Stimulated activated CD4-positive, alpha-beta T cell treated with anti-CD3 and anti-CD28 coated beads, Interleukin-12 subunit alpha, Interleukin-12 subunit beta, amount 100 ng/mL, for 48 hours (primary cell): ENCODE measurements around the gene SLC25A24.
A peak's percentile ranks its signal among the peaks of the same experiment; 100 is the strongest.
"Not testable (repeated sequence)": the region's sequence is repeated elsewhere in the genome, so short reads cannot be mapped to it uniquely, and the experiment has no call there.

Experiments used
- DNase-seq, 3 donors: peaks; one replicate each; pipeline ENCODE4 v3.0.0-alpha.2; 2020; ENCODE audit warnings: low read depth in 2 of 3, low spot score in 1 of 3

The SLC25A24 gene

GRCh38 chr1:108199781-108200686 lies at the start of gene SLC25A24:
Gene SLC25A24, minus strand, starts transcription at chr1:108200343. Its CDS starts 205 bp downstream, at chr1:108200138.
- DNase-seq: peak; percentile 34 to 72 (median 46)

DNA sequence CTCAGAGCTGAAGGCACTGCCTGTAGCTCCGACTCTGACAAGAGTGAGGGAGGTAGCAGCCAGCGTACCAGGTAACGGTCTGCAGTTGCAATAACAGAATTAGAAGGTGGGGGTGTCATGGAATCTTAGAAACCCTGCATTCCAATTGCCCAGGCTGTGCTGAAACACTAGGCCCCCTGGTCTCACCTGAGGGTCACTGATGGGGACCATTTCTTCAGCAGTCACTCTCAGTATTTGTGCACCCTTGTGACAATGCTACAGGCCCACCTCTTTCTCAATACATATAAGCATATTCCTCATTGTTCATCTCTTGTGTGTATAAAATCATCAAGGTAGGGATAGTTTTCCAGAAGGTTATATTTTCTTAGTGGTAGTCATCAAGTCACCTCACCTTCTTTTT lies 43.8 kb upstream of the SLC25A24 start, which contains the start of gene NBPF4:
Gene NBPF4, minus strand, starts transcription at position 101 of the 400 bp plus-strand sequence. CDS start 315 bp downstream, outside the sequence.
- DNase-seq: not testable (repeated sequence)

DNA sequence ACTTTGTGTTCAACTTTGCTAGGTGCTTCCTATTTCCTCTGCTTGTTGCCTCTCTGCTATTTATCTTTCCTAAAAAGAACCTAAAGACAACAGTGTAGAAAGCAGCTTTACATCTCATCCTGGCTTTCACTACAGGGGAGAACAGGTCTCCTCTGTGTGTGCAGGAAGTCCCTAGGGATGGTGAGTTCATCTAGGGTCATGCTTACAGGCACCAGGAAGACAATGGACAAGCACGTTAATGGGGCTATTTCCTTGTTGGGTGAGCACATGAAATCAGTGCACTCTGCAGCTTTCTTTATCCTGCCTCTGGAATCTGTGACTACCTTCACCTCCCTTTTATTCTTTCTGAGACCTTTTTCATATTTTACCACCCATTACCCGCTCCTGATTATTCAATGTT lies 39.3 kb upstream of the SLC25A24 start:
- DNase-seq: not testable (repeated sequence)

DNA sequence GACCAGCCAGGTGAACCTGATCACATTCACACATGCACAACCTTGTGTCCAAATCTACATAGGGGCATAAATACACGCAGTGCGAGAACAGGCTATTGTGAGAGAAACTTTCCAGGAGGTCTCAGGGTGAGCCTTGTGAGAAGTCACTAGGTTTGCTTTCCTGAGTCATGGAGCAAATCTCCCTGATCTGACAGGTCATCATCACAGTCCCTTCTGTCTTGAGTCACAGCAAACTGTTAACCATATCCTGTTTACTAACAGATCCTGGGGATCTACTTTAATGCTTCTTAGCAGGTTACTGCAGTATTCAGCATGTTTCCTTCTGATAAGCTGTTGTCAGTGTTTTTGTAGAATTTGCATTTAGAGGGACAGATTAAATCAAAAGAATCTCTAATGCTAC lies 35.2 kb upstream of the SLC25A24 start:
- not testable (repeated sequence) for DNase-seq

DNA sequence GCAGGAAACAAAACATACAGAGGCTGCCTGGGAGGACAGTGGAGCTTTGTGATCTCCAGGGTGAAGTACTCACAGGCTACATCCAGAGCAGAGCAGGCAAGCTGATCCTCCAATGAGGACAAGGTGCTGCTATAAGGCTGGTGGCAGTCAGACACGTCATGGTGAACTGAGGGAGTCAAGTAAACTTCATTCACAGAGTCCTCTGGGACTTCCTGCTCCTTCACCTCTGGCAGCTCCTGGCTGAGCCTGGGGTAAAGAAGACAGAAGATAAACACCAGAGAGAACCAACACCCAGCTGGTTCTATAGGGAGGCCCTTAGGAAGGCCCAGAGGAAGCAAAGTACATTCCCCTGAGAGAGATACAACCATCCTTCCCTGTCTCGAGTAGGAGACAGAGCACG lies 32.0 kb upstream of the SLC25A24 start:
- DNase-seq: not testable (repeated sequence)

DNA sequence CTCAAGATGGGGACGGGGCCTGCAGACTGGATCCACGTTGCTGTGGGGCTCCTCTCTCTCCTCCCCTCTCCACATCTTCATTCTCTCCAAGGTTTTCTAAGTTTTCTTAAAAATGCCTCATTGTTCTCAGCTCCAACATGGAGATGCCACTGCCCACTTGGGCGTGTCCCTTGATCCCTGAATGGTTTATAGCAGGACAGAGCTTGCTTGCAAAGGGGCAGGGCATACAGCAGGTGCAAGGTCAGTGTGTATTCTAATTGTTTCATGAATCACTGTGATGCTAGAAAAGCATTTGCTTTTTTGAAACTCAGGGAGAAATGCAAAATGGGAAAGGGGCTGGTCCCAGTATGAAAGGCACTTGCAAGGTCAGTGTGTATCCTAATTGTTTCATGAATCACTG lies 29.8 kb upstream of the SLC25A24 start:
- not testable (repeated sequence) for DNase-seq

- DNase-seq: not testable (repeated sequence)
These were observed 27.6 kb upstream of the SLC25A24 start for GRCh38 chr1:108227772-108228171.

- DNase-seq: not testable (repeated sequence)
These were observed 26.7 kb upstream of the SLC25A24 start for GRCh38 chr1:108226855-108227254.

- not testable (repeated sequence) for DNase-seq
These were observed 23.1 kb upstream of the SLC25A24 start for GRCh38 chr1:108223226-108223625.

- DNase-seq: not testable (repeated sequence)
These were observed 17.5 kb upstream of the SLC25A24 start for GRCh38 chr1:108217515-108218174.

DNA sequence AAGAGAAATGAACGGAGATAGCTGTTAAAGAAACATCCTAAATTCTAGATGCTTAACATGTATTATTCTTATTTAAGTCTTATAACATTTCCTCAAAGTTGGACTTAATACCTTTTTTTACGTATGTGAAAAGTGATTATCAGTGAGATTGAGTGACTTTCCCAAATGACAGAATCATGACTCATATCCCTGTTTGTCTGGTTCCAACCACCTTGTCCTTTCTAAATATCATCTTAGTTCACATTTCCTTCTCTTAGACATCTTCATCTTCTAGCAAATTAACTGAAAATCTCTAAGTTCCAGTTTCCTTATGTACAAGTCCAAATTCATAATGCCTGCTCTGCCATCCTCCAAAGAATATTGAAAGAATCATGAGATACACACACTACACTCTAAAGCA lies 16.9 kb upstream of the SLC25A24 start:
- not testable (repeated sequence) for DNase-seq

DNA sequence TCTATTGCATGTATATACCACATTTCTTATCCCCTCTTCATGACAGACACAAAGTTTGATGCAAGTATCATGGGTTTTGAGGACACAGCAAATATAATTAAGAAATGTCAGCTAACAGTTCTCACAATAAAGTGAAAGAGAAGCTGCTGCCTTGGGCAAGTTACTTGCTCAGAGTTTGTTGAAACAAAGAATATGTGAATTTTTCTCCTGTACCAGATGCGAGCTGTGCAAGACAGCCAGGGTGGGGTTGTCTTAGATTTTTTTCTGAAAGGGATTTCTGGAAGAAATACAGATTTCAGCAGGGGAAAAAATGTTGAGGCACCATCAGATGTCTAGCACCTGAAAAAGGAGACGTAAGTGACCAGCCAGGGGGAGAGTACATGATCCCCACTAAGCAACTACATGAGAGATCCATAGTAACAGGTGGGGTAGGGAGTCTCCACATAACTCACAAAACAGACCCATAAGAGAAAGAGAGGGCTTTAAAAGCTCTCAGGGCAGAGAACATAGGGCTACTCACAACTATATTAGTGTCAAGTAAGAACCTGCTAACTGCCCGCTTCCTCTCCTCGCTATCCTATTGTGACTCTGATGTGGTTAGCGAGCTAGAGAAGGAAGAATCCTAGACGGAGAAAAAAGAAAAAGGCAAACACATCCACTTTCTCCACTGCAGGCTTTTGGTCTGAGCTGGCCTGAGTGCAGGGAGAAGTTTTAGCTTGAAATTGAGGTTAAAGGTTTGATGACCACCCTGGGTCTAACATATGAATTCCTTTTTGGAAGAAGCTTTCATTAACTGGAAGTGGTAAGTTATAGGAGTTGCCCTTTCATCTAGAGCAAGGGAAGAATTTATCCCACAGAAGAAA lies 16.1 kb upstream of the SLC25A24 start:
- DNase-seq: not testable (repeated sequence)

GRCh38 chr1:108214641-108215465 lies 14.7 kb upstream of the SLC25A24 start:
- DNase-seq: not testable (repeated sequence)

DNA sequence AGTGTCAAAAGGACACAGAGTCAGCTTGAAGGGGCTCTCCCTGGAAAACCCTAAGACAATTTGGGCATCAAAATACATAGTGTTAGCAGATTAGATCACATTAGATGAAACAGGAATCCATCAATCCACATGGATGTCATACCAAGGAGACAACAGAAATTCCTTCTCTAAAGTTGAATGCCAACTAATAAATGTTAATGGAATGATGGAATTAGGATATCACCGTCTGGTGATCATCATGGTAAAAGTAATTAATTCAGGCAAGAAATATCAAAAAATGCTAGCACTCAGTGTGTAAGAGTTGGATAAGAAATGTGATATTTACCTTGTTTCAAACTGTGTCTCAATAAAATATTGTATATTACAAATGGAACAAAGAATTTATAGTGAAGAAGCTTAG lies 10.9 kb upstream of the SLC25A24 start:
- no peak for DNase-seq

GRCh38 chr1:108209456-108210108 lies 9.4 kb upstream of the SLC25A24 start:
- no peak for DNase-seq

- DNase-seq: no peak
These were observed 8.7 kb upstream of the SLC25A24 start for GRCh38 chr1:108208724-108209446.

DNA sequence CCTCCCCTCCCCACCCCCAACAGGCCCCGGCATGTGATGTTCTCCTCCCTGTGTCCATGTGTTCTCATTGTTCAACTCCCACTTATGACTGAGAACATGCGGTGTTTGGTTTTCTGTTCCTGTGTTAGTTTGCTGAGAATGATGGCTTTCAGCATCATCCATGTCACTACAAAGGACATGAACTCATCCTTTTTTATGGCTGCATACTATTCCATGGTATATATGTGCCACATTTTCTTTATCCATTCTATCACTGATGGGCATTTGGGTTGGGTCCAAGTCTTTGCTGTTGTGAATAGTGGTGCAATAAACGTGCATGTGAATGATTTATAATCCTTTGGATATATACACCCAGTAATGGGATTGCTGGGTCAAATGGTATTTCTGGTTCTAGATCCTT lies 3.4 kb upstream of the SLC25A24 start:
- DNase-seq: not testable (repeated sequence)

GRCh38 chr1:108201687-108202086 lies 1.5 kb upstream of the SLC25A24 start:
- no peak for DNase-seq

- DNase-seq: peak in 2 of 3 donors; percentile 20 to 36
These were observed 526 bp upstream of the SLC25A24 start for GRCh38 chr1:108200687-108201051.
